Measurements from ENCODE around the gene SLC26A9. TPM values are rescaled to one million over a fixed set of nuclear protein-coding genes. Genes with fewer than 3 reads are reported as not detected.

The SLC26A9 gene
- total RNA-seq, 1 donor from 2014 or later, result not detected

- H3K27me3 Mint-ChIP-seq (ENCODE audit: insufficient read depth, low read depth), result peaks cover 9% of the 10 kb centered on the region
- Histone ChIP-seq H3K4me3 (no peak overlapping the region), H3K27me3 (no peaks in the 10 kb centered on the region), H3K9me3 (ENCODE audit: low read depth) (no peaks in the 10 kb centered on the region), H3K27ac (no peak overlapping the region), H3K4me1 (no peaks in the 10 kb centered on the region), H3K79me2 (ENCODE audit: low read depth) (no peaks in the 10 kb centered on the region), H3K36me3 (no peaks in the 10 kb centered on the region), H3K9ac (no peak overlapping the region), H4K20me1 (ENCODE audit: low read depth) (no peaks in the 10 kb centered on the region), H2AFZ (replicated peaks) (no peak overlapping the region), H3F3A (ENCODE audit: low read depth) (no peaks in the 10 kb centered on the region), H3K4me2 (no peak overlapping the region)
- no peaks in the 10 kb centered on the region for H3K36me3 Mint-ChIP-seq
- H3K4me1 Mint-ChIP-seq, result peaks cover 41% of the 10 kb centered on the region
- DNase-seq (ENCODE audit: low spot score), result no peak
- peak overlapping the region; percentile 38 for H3K27ac Mint-ChIP-seq
- no peak overlapping the region for H3K4me3 Mint-ChIP-seq
- TF ChIP-seq CTCF (IDR thresholded peaks at IDR 0.05) (no peak), EZH2 (IDR thresholded peaks at IDR 0.05) (no peak), EZH2phosphoT487 (IDR thresholded peaks at IDR 0.05) (no peak)
- no peaks in the 10 kb centered on the region for H3K9me3 Mint-ChIP-seq
These were observed 18.8 kb downstream of the SLC26A9 start for GRCh38 chr1:205924460-205924790.

GRCh38 chr1:205923651-205924459, 19.4 kb downstream of the SLC26A9 start:
- no peak overlapping the region for H3K27ac ChIP-seq
- H3K79me2 ChIP-seq (ENCODE audit: low read depth), result no peaks in the 10 kb centered on the region
- Mint-ChIP-seq H3K27me3 (ENCODE audit: insufficient read depth, low read depth) (peaks cover 11% of the 10 kb centered on the region), H3K4me3 (no peak overlapping the region), H3K36me3 (no peaks in the 10 kb centered on the region), H3K9me3 (no peaks in the 10 kb centered on the region), H3K27ac (peak overlapping the region; percentile 38), H3K4me1 (peaks cover 41% of the 10 kb centered on the region)
- H3K9me3 ChIP-seq (ENCODE audit: low read depth), result no peaks in the 10 kb centered on the region
- H4K20me1 ChIP-seq (ENCODE audit: low read depth), result no peaks in the 10 kb centered on the region
- H3K4me2 ChIP-seq, result no peak overlapping the region
- H3K27me3 ChIP-seq, result no peaks in the 10 kb centered on the region
- no peak for TF ChIP-seq EZH2phosphoT487 (IDR thresholded peaks at IDR 0.05)
- TF ChIP-seq CTCF (IDR thresholded peaks at IDR 0.05), result no peak
- no peak for TF ChIP-seq EZH2 (IDR thresholded peaks at IDR 0.05)
- H3F3A ChIP-seq (ENCODE audit: low read depth), result no peaks in the 10 kb centered on the region
- no peaks in the 10 kb centered on the region for H3K4me1 ChIP-seq
- no peak overlapping the region for H3K9ac ChIP-seq
- DNase-seq (ENCODE audit: low spot score), result no peak
- H3K4me3 ChIP-seq, result no peak overlapping the region
- no peak overlapping the region for H2AFZ ChIP-seq (replicated peaks)
- H3K36me3 ChIP-seq, result no peaks in the 10 kb centered on the region

GRCh38 chr1:205922806-205923205, 20.4 kb downstream of the SLC26A9 start:
- Mint-ChIP-seq H3K4me3 (no peak overlapping the region), H3K27me3 (ENCODE audit: insufficient read depth, low read depth) (peaks cover 13% of the 10 kb centered on the region), H3K4me1 (peaks cover 38% of the 10 kb centered on the region), H3K36me3 (no peaks in the 10 kb centered on the region), H3K27ac (no peak overlapping the region), H3K9me3 (no peaks in the 10 kb centered on the region)
- no peaks in the 10 kb centered on the region for H3F3A ChIP-seq (ENCODE audit: low read depth)
- H3K4me1 ChIP-seq, result no peaks in the 10 kb centered on the region
- no peaks in the 10 kb centered on the region for H3K9me3 ChIP-seq (ENCODE audit: low read depth)
- H3K9ac ChIP-seq, result no peak overlapping the region
- H4K20me1 ChIP-seq (ENCODE audit: low read depth), result no peaks in the 10 kb centered on the region
- no peaks in the 10 kb centered on the region for H3K36me3 ChIP-seq
- no peak for TF ChIP-seq EZH2phosphoT487 (IDR thresholded peaks at IDR 0.05)
- no peak for DNase-seq (ENCODE audit: low spot score)
- H3K4me2 ChIP-seq, result no peak overlapping the region
- H3K4me3 ChIP-seq, result no peak overlapping the region
- no peaks in the 10 kb centered on the region for H3K27me3 ChIP-seq
- H3K79me2 ChIP-seq (ENCODE audit: low read depth), result no peaks in the 10 kb centered on the region
- no peak overlapping the region for H3K27ac ChIP-seq
- H2AFZ ChIP-seq (replicated peaks), result no peak overlapping the region

GRCh38 chr1:205922314-205922713, 20.9 kb downstream of the SLC26A9 start:
- Mint-ChIP-seq H3K9me3 (no peaks in the 10 kb centered on the region), H3K36me3 (no peaks in the 10 kb centered on the region), H3K4me3 (no peak overlapping the region), H3K27ac (no peak overlapping the region), H3K4me1 (peaks cover 36% of the 10 kb centered on the region), H3K27me3 (ENCODE audit: insufficient read depth, low read depth) (peaks cover 13% of the 10 kb centered on the region)
- Histone ChIP-seq H3K27ac (no peak overlapping the region), H3F3A (ENCODE audit: low read depth) (no peaks in the 10 kb centered on the region), H3K4me2 (no peak overlapping the region), H3K9me3 (ENCODE audit: low read depth) (no peaks in the 10 kb centered on the region), H3K79me2 (ENCODE audit: low read depth) (no peaks in the 10 kb centered on the region), H3K4me1 (no peaks in the 10 kb centered on the region), H3K36me3 (no peaks in the 10 kb centered on the region), H3K9ac (no peak overlapping the region), H3K4me3 (no peak overlapping the region), H4K20me1 (ENCODE audit: low read depth) (no peaks in the 10 kb centered on the region), H3K27me3 (no peaks in the 10 kb centered on the region), H2AFZ (replicated peaks) (no peak overlapping the region)
- no peak for TF ChIP-seq CTCF (IDR thresholded peaks at IDR 0.05)
- no peak for TF ChIP-seq EZH2phosphoT487 (IDR thresholded peaks at IDR 0.05)
- no peak for TF ChIP-seq EZH2 (IDR thresholded peaks at IDR 0.05)
- DNase-seq (ENCODE audit: low spot score), result no peak
